ENCODE measurements around the gene PIR.

The PIR gene

DNA sequence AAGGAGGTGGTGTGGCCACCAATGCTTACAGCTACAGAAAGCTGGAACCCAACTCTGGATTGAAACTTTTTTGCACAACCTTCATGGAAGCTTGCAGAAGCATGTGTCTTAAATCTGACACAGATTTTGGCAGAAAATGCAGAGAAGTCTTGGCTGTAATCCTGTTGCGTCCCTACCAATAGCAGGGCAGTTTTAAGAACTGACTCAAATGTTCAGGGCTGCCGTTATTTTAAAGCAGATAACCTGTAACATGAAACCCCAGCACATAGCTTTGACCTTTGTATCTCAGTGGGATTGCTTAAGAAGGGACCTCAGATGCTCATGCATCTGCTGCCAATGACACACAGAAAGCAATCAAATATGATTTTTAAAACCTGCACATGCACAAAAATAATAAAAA lies 108.8 kb downstream of the PIR start, which contains the start of gene VEGFD:
VEGFD (minus strand) TSS at position 110 of the 400 bp plus-strand sequence. CDS start 467 bp downstream, outside the sequence.
- Histone ChIP-seq H2BK5ac (ENCODE audit: low read length) (no peak within 1 kb of the TSS), H3K79me2 (ENCODE audit: control insufficient read depth, insufficient read depth, low read length) (no peaks in the 10 kb centered on the region), H2BK120ac (ENCODE audit: low read depth, low read length) (no peak within 1 kb of the TSS), H3K9ac (ENCODE audit: low read length) (no peak within 1 kb of the TSS), H3K56ac (ENCODE audit: low read length) (no peak within 1 kb of the TSS), H3K23ac (ENCODE audit: low read length) (no peak within 1 kb of the TSS), H3K27ac (ENCODE audit: low read depth, low read length) (no peak within 1 kb of the TSS), H3K4ac (ENCODE audit: low read depth, low read length) (no peak within 1 kb of the TSS), H2AK5ac (ENCODE audit: low read length) (no peak within 1 kb of the TSS), H4K8ac (ENCODE audit: low read depth, low read length) (no peak within 1 kb of the TSS), H3K18ac (ENCODE audit: low read length) (no peak within 1 kb of the TSS), H3K4me2 (ENCODE audit: low read length) (no peak within 1 kb of the TSS), H3K4me1 (ENCODE audit: control insufficient read depth, low read depth, low read length) (no peaks in the 10 kb centered on the region), H4K5ac (ENCODE audit: low read length) (no peak within 1 kb of the TSS), H3K79me1 (ENCODE audit: low read length) (no peaks in the 10 kb centered on the region), H3K27me3 (ENCODE audit: insufficient read depth, low read length, poor library complexity) (no peaks in the 10 kb centered on the region), H3K4me3 (ENCODE audit: low read length) (no peak within 1 kb of the TSS), H3K36me3 (ENCODE audit: control insufficient read depth, insufficient read depth, low read length) (no peaks in the 10 kb centered on the region), H2BK15ac (replicated peaks; ENCODE audit: low read depth) (no peak within 1 kb of the TSS)
- no CpG with 5 or more reads among the region's 2 CpGs for WGBS (ENCODE audit: extremely low coverage, insufficient coverage, low lambda C conversion rate)
- no peak for DNase-seq

DNA sequence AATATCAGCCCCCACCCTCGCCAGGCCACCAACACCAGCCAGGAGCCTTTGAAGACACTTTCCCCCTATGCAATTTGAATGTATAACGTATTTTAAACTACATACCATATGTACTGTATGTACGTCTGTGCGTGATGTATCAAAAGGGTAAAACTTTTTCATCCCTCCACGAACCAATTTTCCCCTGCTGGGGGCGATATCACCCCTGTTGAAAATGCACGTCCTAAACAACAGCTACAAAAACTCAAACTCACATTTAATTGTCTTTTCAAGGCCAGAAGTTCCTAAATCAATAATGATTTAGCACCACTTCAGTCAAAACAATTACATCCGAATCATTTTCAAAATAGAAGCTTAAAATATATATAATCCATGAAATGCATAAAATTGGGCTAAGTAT lies 110.3 kb downstream of the PIR start:
- no peak overlapping the region for H3K4me2 ChIP-seq (ENCODE audit: low read length)
- H3K79me2 ChIP-seq (ENCODE audit: control insufficient read depth, insufficient read depth, low read length) = no peaks in the 10 kb centered on the region
- H3K27me3 ChIP-seq (ENCODE audit: insufficient read depth, low read length, poor library complexity) = no peaks in the 10 kb centered on the region
- H3K4ac ChIP-seq (ENCODE audit: low read depth, low read length) = no peak overlapping the region
- H3K18ac ChIP-seq (ENCODE audit: low read length) = no peak overlapping the region
- H3K4me3 ChIP-seq (ENCODE audit: low read length) = no peak overlapping the region
- no peak for DNase-seq
- no peaks in the 10 kb centered on the region for H3K79me1 ChIP-seq (ENCODE audit: low read length)
- H2BK5ac ChIP-seq (ENCODE audit: low read length) = no peak overlapping the region
- no peak overlapping the region for H2BK15ac ChIP-seq (replicated peaks; ENCODE audit: low read depth)
- H3K27ac ChIP-seq (ENCODE audit: low read depth, low read length) = no peak overlapping the region
- H2AK5ac ChIP-seq (ENCODE audit: low read length) = no peak overlapping the region
- no peaks in the 10 kb centered on the region for H3K36me3 ChIP-seq (ENCODE audit: control insufficient read depth, insufficient read depth, low read length)
- H3K9ac ChIP-seq (ENCODE audit: low read length) = no peak overlapping the region
- no peaks in the 10 kb centered on the region for H3K4me1 ChIP-seq (ENCODE audit: control insufficient read depth, low read depth, low read length)
- no peak overlapping the region for H3K23ac ChIP-seq (ENCODE audit: low read length)
- H4K5ac ChIP-seq (ENCODE audit: low read length) = no peak overlapping the region
- 100% methylated on average over 1 of the region's 8 CpGs for WGBS (ENCODE audit: extremely low coverage, insufficient coverage, low lambda C conversion rate)
- no peak overlapping the region for H2BK120ac ChIP-seq (ENCODE audit: low read depth, low read length)
- H3K56ac ChIP-seq (ENCODE audit: low read length) = no peak overlapping the region
- no peak overlapping the region for H4K8ac ChIP-seq (ENCODE audit: low read depth, low read length)

DNA sequence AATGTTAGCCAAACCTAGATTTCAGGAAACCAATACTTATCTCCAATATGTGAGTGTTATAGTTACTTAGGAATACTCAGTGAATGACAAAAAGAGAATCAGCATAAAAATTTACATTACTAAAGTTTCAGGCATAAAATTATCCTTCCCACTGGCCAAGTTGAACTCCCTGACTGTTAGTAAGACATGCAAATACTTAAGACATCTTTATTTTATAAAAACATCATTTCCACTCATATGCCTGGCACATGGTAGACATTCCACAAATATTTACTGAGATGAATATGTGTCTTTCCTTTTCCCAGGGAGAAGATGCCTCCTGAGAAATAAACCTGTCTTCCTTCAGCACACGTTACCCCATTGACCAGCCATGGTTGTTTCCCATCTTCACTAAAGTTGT lies 116.2 kb downstream of the PIR start:
- Histone ChIP-seq H3K4ac (ENCODE audit: low read depth, low read length) (no peak overlapping the region), H2BK120ac (ENCODE audit: low read depth, low read length) (no peak overlapping the region), H3K79me2 (ENCODE audit: control insufficient read depth, insufficient read depth, low read length) (no peaks in the 10 kb centered on the region), H3K4me1 (ENCODE audit: control insufficient read depth, low read depth, low read length) (no peaks in the 10 kb centered on the region), H3K4me3 (ENCODE audit: low read length) (no peak overlapping the region), H4K8ac (ENCODE audit: low read depth, low read length) (no peak overlapping the region), H3K23ac (ENCODE audit: low read length) (no peak overlapping the region), H3K36me3 (ENCODE audit: control insufficient read depth, insufficient read depth, low read length) (no peaks in the 10 kb centered on the region), H3K56ac (ENCODE audit: low read length) (no peak overlapping the region), H3K18ac (ENCODE audit: low read length) (no peak overlapping the region), H3K4me2 (ENCODE audit: low read length) (no peak overlapping the region), H3K27ac (ENCODE audit: low read depth, low read length) (no peak overlapping the region), H2BK5ac (ENCODE audit: low read length) (no peak overlapping the region), H2BK15ac (replicated peaks; ENCODE audit: low read depth) (no peak overlapping the region), H3K79me1 (ENCODE audit: low read length) (no peaks in the 10 kb centered on the region), H3K9ac (ENCODE audit: low read length) (no peak overlapping the region), H4K5ac (ENCODE audit: low read length) (no peak overlapping the region), H2AK5ac (ENCODE audit: low read length) (no peak overlapping the region), H3K27me3 (ENCODE audit: insufficient read depth, low read length, poor library complexity) (no peaks in the 10 kb centered on the region)
- WGBS (ENCODE audit: extremely low coverage, insufficient coverage, low lambda C conversion rate) = no CpG with 5 or more reads among the region's 1 CpG
- no peak for DNase-seq

DNA sequence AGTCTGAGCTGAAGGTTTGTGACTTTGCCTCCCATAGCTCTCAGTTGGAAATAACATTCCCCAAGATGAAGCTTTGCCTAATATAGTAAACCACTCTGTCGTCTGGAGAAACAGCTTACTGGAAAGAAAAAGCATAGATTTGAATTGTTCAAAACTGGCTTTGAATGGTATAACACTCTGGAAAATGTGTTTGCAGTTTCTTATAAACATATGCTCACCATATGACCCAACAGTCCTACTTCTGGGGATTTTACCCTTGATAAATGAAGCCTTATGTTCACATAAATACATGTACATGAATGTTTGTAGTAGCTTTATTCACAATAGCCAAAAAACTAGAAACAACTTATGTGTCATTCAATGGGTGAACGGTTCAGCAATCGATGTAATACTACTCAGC lies 119.2 kb downstream of the PIR start:
- WGBS (ENCODE audit: extremely low coverage, insufficient coverage, low lambda C conversion rate) = no CpG with 5 or more reads among the region's 3 CpGs
- DNase-seq = no peak
- Histone ChIP-seq H3K23ac (ENCODE audit: low read length) (no peak overlapping the region), H3K4me3 (ENCODE audit: low read length) (no peak overlapping the region), H2BK120ac (ENCODE audit: low read depth, low read length) (no peak overlapping the region), H3K27ac (ENCODE audit: low read depth, low read length) (no peak overlapping the region), H3K4me1 (ENCODE audit: control insufficient read depth, low read depth, low read length) (no peaks in the 10 kb centered on the region), H3K79me1 (ENCODE audit: low read length) (no peaks in the 10 kb centered on the region), H4K8ac (ENCODE audit: low read depth, low read length) (no peak overlapping the region), H3K79me2 (ENCODE audit: control insufficient read depth, insufficient read depth, low read length) (no peaks in the 10 kb centered on the region), H3K56ac (ENCODE audit: low read length) (no peak overlapping the region), H3K18ac (ENCODE audit: low read length) (no peak overlapping the region), H3K4ac (ENCODE audit: low read depth, low read length) (no peak overlapping the region), H2BK15ac (replicated peaks; ENCODE audit: low read depth) (no peak overlapping the region), H2AK5ac (ENCODE audit: low read length) (no peak overlapping the region), H3K4me2 (ENCODE audit: low read length) (no peak overlapping the region), H3K9ac (ENCODE audit: low read length) (no peak overlapping the region), H4K5ac (ENCODE audit: low read length) (no peak overlapping the region), H3K27me3 (ENCODE audit: insufficient read depth, low read length, poor library complexity) (no peaks in the 10 kb centered on the region), H2BK5ac (ENCODE audit: low read length) (no peak overlapping the region), H3K36me3 (ENCODE audit: control insufficient read depth, insufficient read depth, low read length) (no peaks in the 10 kb centered on the region)

DNA sequence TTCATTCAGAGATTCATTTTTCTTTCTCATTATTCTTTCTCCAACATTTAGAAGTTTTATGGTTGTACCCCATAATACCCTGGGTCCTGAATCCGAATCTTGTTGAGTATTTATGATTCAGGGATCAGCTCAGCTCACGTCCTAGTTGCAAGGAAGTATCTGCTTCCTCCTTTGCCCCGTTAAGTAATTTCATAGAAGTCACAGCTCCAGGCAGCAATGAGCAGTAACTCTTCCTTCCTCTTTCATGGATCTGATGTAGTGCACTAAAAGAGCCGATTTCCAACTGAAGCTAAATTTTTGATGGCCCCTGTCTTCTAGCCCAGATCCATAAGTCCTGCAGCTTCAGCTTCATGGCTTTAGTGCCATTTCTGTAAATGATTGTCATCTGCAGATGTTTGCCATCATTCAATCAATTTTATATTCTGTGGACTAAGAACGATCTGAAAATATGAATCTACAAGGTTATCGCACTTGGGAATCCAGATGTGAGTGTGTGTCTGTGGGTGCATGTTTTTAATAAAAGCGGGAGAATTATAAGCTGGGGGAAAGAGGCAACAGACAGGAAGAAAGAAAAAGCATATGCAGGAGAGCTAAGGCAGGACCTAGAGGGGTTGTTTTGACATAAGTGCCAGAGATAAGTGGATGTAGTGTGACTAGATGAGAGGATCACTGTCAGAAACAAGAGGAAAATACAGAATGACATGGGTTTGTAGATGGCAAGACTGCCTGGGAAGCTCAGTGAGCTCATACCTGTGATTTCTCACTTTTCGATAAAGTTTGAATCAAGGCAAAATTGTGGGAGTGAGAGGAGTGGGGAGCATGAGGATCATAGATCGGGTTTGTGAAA lies 126.4 kb downstream of the PIR start:
- H2BK15ac ChIP-seq (replicated peaks; ENCODE audit: low read depth) = no peak overlapping the region
- no peak for DNase-seq

DNA sequence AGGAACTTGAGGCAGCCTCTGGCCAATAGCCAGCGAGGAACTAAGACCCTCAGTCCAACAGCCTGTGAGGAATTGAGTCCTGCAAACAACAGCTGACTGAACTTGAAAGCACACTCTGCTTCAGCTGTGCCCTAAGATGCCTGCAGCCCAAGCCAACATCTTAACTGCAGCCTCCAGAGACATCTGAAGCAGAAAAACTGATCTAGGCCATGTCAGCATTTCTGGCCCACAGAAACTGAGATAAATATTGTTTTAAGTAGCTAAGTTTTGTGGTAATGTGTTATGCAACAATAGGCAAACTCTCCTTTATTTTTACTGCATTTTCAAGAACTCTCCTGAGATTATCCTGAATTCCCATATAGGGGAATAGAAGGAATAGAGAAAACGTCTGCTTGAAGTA lies 133.4 kb downstream of the PIR start:
- Histone ChIP-seq H3K27me3 (ENCODE audit: insufficient read depth, low read length, poor library complexity) (no peaks in the 10 kb centered on the region), H3K18ac (ENCODE audit: low read length) (no peak overlapping the region), H2AK5ac (ENCODE audit: low read length) (no peak overlapping the region), H2BK15ac (replicated peaks; ENCODE audit: low read depth) (no peak overlapping the region), H3K36me3 (ENCODE audit: control insufficient read depth, insufficient read depth, low read length) (no peaks in the 10 kb centered on the region), H3K56ac (ENCODE audit: low read length) (no peak overlapping the region), H3K4me1 (ENCODE audit: control insufficient read depth, low read depth, low read length) (no peaks in the 10 kb centered on the region), H3K79me2 (ENCODE audit: control insufficient read depth, insufficient read depth, low read length) (no peaks in the 10 kb centered on the region), H4K8ac (ENCODE audit: low read depth, low read length) (no peak overlapping the region), H3K23ac (ENCODE audit: low read length) (no peak overlapping the region), H3K4me2 (ENCODE audit: low read length) (no peak overlapping the region), H3K4me3 (ENCODE audit: low read length) (no peak overlapping the region), H3K9ac (ENCODE audit: low read length) (no peak overlapping the region), H4K5ac (ENCODE audit: low read length) (no peak overlapping the region), H2BK120ac (ENCODE audit: low read depth, low read length) (no peak overlapping the region), H3K27ac (ENCODE audit: low read depth, low read length) (no peak overlapping the region), H3K79me1 (ENCODE audit: low read length) (no peaks in the 10 kb centered on the region), H3K4ac (ENCODE audit: low read depth, low read length) (no peak overlapping the region), H2BK5ac (ENCODE audit: low read length) (no peak overlapping the region)
- DNase-seq = no peak
- WGBS (ENCODE audit: extremely low coverage, insufficient coverage, low lambda C conversion rate) = no CpG with 5 or more reads among the region's 2 CpGs

More for the DNA sequence above, 126.4 kb downstream of the PIR start:
- H3K23ac ChIP-seq (ENCODE audit: low read length) = no peak overlapping the region
- no CpG with 5 or more reads among the region's 9 CpGs for WGBS (ENCODE audit: extremely low coverage, insufficient coverage, low lambda C conversion rate)
- no peak overlapping the region for H3K4me2 ChIP-seq (ENCODE audit: low read length)
- no peak overlapping the region for H2BK5ac ChIP-seq (ENCODE audit: low read length)
- no peak overlapping the region for H2AK5ac ChIP-seq (ENCODE audit: low read length)
- H3K79me1 ChIP-seq (ENCODE audit: low read length) = no peaks in the 10 kb centered on the region
- H2BK120ac ChIP-seq (ENCODE audit: low read depth, low read length) = no peak overlapping the region
- H4K8ac ChIP-seq (ENCODE audit: low read depth, low read length) = no peak overlapping the region
- H3K56ac ChIP-seq (ENCODE audit: low read length) = no peak overlapping the region
- no peaks in the 10 kb centered on the region for H3K4me1 ChIP-seq (ENCODE audit: control insufficient read depth, low read depth, low read length)
- H3K9ac ChIP-seq (ENCODE audit: low read length) = no peak overlapping the region
- no peak overlapping the region for H3K4me3 ChIP-seq (ENCODE audit: low read length)
- no peak overlapping the region for H3K4ac ChIP-seq (ENCODE audit: low read depth, low read length)
- no peaks in the 10 kb centered on the region for H3K27me3 ChIP-seq (ENCODE audit: insufficient read depth, low read length, poor library complexity)
- no peaks in the 10 kb centered on the region for H3K79me2 ChIP-seq (ENCODE audit: control insufficient read depth, insufficient read depth, low read length)
- no peak overlapping the region for H4K5ac ChIP-seq (ENCODE audit: low read length)
- no peaks in the 10 kb centered on the region for H3K36me3 ChIP-seq (ENCODE audit: control insufficient read depth, insufficient read depth, low read length)
- no peak overlapping the region for H3K27ac ChIP-seq (ENCODE audit: low read depth, low read length)
- H3K18ac ChIP-seq (ENCODE audit: low read length) = no peak overlapping the region

Measured in mesendoderm (in vitro differentiated cells).